NCI-H2171 treated with DMSO at 0.1 percent for 48 hours (cell line): ENCODE data around the gene COL25A1.
"Not testable (repeated sequence)": the region's sequence is repeated elsewhere in the genome, so short reads cannot be mapped to it uniquely, and the experiment has no call there.

Source experiments
- DNase-seq: peaks from one replicate; lab custom pipeline; 2025; lab: John Stamatoyannopoulos, UW

Gene COL25A1

GRCh38 chr4:109049926-109050325 is 252.5 kb downstream of the COL25A1 start:
- DNase-seq, result no peak

- DNase-seq, result no peak
These were observed 255.8 kb downstream of the COL25A1 start for GRCh38 chr4:109046471-109047201.

- no peak for DNase-seq
These were observed 258.0 kb downstream of the COL25A1 start for GRCh38 chr4:109044431-109044830.

DNA sequence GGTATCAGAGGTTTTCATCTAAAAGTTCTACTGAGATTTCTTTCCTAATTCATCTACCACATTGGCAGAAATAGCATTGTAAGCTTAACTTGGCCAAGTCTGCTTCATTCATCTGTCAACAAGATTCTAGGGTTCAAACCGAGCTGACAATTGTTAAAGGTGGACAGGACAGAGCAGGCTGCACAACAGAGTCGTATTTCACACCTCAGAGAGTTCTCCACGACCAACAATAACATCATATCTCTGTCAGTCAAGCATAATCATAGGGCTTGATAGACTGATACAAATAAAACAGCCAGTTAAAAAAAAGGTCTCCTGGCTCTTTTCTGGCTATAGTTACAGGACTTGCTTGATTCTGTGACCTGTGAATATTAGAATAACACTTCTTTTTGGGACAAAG is 259.2 kb downstream of the COL25A1 start:
- DNase-seq, result no peak

DNA sequence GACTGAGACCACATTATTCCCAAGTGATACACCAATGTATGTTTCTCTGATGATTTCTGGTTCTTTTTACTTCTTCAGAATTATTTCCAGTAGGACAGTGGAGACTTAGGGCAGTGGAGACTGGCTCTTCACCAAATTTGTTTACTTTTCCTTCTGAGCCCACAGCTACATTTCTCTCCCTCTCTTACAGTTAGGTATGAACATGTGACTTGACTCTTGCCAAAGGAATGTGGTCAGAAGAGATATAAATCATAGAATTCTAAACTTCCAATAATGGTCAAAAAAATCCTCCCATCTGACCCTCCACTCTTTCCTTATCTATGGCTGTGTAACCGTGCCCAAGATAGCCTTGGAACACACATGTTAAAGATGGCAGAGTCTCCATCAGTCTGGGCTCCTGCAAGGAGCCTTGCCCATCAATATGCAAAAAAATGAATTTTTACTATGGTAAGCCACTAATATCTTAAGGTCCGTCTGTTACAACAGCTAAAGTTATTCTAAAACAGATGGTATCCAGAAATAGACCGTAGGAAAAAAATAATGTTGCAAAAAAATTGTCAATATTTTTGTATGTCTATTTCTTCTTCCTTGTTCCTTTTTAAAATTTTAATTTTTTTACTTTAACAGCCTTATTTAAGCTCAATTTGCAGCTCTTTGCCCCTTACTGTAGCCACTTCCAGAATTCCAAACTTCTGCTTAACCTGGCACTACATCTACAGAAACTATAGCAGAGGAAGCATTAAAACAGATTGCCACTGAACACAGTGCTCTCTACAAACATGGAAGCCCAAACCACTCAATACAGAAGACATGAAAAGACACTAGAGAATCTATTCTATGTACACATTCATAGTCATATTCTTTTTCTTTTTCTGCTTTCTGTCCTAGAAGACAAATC is 260.7 kb downstream of the COL25A1 start:
- no peak for DNase-seq

DNA sequence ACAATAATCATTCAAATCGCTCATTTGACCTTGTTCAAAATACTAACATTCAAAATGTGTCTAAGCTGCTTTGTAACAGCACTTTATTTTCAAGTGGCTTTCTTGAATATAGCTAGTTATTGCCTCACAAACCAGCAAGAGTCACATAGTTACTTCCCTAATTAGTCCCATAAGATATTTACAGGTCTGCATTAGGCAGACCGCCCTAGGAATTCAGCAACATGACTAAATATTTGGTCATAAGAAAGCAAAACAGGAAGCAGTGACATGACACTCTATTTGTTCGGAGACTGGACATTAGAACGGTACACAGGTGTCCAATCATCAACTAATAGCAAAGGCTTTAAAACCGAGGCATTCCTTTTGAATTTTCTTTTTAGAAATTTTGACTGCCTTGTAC is 262.0 kb downstream of the COL25A1 start:
- DNase-seq, result no peak

GRCh38 chr4:109037026-109037425 is 265.4 kb downstream of the COL25A1 start:
- DNase-seq, result no peak

DNA sequence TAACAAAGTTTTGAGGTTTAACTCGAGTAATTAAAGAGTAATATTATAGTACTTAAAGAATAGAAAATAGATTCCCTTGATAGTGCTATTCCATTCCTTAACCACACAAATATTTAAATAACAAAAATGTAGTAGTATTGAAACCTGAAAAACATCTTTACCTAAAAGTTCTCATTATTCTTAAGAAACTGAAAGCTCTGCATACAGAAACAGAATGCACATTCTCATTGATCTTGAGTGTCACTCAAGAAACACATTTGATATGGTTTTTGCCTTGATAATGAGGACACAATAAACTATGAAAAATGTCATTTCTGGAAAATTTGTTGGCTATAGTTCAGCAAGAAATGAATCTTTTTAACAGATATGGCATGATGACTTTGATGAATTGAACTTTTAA is 268.5 kb downstream of the COL25A1 start:
- no peak for DNase-seq

DNA sequence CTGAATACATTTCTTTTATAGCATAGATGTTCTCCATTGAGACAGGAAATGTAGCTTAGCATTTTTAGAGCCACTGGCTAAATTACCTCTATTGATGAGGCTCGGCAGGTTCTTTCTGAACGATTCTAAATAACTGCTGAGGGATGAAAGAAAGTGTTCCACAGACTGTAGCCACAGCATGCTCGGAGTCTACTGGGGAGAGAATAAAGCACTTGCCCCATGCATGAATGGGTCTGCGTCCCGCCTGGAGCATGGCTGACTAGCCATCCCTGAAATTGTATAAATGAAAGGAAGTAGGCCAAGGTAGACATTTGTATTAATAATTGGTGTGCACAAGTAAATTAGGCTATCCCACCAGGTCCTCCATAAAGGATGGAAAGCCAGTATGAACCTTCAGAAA is 269.8 kb downstream of the COL25A1 start:
- no peak for DNase-seq

DNA sequence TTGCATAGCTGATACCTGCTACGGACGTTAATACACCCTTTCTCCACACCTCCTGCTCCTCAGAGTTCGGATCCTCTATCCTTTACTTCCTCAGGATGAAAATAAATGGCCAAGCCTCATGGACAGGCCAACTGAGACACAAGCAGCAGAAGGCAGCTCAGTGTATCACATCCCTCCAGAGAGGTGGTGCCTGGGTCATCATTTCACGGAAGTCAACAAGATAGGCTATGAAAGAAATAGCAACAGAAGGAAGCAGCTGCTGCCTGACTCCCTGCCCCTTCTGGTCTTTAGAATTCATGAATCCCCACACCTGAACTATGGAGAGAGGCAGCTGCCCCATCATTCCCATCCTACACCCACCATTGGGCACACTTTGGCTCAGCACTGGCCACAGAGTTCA is 272.5 kb downstream of the COL25A1 start:
- DNase-seq, result no peak

DNA sequence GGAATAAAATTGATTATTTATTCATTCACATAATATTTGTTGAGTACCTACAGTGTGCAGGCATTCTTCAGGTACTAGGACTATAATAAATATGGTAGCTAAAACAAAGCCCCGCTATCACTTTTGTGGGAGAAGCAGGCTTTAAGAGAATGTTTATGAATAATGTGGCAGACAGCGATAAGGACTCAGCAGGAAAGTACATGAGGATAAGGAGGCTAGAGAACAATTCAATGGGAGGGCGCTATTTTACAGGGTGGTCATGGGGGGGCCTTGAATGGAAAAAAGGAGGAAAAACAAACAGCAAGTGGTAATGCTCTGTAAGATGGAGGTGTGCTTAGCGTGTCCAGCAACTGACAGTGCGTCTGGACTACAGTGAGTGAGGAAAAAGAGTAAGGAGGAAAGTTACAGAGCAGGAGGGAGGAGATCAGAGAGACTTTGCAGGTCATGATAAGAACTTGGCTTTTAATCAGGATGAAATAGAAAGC is 275.4 kb downstream of the COL25A1 start:
- DNase-seq, result no peak

GRCh38 chr4:109026588-109026987 is 275.9 kb downstream of the COL25A1 start:
- DNase-seq, result no peak

DNA sequence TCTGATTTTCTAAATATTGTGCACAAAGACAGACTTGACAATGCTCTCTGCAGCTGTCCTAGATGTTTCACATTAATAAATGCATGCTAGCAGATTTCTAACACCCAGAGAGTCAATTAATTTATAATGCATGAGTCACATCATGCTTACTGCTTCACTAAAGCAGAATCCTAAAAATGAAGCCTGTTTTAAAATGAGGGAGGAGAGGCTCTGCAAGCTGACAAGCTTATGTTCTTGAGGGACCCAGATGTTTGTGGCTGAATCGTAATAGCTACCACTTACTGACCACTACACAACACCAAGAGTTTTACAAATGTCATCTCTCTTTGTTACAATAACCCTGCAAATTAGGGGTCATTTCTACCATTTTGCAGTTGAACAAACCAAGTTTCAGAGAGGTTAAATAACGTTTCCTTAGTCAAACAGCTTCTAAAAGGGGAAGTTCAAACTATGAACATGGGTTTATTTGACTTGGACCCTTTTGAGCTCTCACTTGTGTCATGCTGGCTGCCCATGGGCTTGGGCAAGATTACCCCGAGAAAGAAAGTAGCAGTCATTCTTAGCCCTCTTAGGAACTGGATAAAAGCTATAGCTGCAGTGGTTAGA is 276.9 kb downstream of the COL25A1 start:
- no peak for DNase-seq

GRCh38 chr4:109022961-109023360 is 279.5 kb downstream of the COL25A1 start:
- DNase-seq, result no peak

GRCh38 chr4:109021630-109022029 is 280.8 kb downstream of the COL25A1 start:
- not testable (repeated sequence) for DNase-seq

GRCh38 chr4:109020861-109021260 is 281.6 kb downstream of the COL25A1 start:
- no peak for DNase-seq

DNA sequence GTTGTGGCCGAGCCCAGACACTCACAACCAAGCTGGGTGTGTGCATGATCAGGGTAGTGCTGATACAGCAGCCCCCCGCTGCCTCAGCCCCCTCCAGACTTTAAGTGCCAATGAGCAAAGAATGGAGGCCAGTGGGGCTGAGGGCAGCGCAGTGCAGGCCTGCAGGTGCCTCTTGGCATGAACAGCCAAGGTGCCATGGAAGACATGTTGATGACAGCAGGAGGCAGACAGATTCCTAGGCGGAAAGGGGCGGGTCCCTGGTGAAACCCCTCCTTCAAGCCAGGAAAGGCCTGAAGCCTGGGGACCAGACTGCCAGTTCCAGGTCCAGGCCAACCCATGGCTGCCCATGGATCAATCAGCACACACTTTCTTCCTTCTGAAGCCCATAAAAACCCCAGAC is 286.3 kb downstream of the COL25A1 start:
- no peak for DNase-seq

- DNase-seq, result no peak
These were observed 287.0 kb downstream of the COL25A1 start for GRCh38 chr4:109015413-109015810.

- DNase-seq, result no peak
These were observed 287.7 kb downstream of the COL25A1 start for GRCh38 chr4:109014593-109015412.

DNA sequence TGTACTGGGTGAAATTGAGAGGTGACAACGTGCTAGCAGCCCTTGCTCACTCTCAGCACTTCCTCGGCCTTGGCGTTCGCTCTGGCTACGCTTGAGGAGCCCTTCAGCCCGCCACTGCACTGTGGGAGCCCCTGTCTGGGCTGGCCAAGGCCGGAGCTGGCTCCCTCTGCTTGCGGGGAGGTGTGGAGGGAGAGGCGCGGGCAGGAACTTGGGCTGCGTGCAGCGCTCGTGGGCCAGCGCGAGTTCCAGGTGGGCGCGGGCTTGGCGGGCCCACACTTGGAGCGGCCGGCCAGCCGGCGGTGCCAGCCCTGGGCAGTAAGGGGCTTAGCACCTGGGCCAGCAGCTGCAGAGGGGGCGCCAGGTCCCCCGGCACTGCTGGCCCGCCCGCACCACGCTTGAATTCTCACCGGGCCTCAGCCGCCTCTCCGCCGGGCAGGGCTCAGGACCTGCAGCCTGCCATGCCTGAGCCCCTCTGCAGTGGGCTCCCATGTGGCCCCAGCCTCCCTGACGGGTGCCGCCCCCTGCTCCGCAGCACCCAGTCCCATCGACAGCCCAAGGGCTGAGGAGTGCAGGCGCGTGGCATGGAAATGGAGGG is 290.1 kb downstream of the COL25A1 start:
- DNase-seq, result no peak

DNA sequence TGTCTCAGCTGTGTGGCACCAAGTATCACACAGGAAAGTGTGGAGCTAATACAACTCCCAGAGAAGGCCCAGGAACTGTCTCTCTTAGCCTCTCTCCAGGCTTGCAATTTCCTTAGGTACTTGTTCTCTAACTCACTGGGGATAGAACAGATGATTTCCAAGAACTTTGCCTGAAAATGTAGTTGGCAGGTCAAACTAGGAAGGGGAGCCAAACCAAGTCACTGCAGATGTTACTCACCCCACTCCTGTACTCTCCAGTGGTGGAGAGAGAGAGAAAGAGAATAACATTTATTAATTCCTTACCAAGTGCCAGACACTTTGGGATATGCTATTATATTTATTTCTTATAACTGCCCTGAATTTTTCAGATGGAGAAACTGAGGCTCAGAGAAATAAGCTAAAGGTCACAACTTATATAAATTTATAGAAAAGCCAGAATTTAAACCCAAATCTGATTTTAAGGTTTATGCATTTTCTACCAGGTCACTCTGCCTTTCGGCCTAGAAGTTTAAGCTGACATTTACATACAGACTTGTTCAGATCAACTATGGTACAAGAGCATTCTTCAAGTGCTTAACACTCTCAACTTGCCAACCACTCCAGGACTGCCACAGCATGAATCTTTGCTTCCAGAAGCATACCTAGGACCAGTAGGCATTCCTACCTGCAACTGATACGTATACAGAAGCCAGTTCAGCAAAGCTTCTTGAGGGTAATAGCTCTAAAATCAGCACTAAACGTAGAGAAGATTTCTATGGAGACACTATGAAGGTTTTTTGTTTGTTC is 291.0 kb downstream of the COL25A1 start:
- no peak for DNase-seq
